ENCODE measurements around the gene ACSL5.
"Not testable (repeated sequence)": the region's sequence is repeated elsewhere in the genome, so short reads cannot be mapped to it uniquely, and the experiment has no call there.

ACSL5 gene

GRCh38 chr10:112374724-112375541, 1.0 kb downstream of the ACSL5 start:
- TF ChIP-seq CTCF (IDR thresholded peaks at IDR 0.05; ENCODE audit: low read depth, low read length) = no peak
- Histone ChIP-seq H3K4me1 (no peaks in the 10 kb centered on the region), H3K4me3 (ENCODE audit: low read depth, low read length) (no peak overlapping the region), H3K36me3 (no peaks in the 10 kb centered on the region), H3K9me3 (no peaks in the 10 kb centered on the region; the same call in 1 of the 2 replicates), H3K27me3 (no peaks in the 10 kb centered on the region)
- no peak for DNase-seq

GRCh38 chr10:112375721-112376395, 1.9 kb downstream of the ACSL5 start:
- Histone ChIP-seq H3K9me3 (no peaks in the 10 kb centered on the region; the same call in 1 of the 2 replicates), H3K36me3 (no peaks in the 10 kb centered on the region), H3K27me3 (no peaks in the 10 kb centered on the region), H3K4me3 (ENCODE audit: low read depth, low read length) (no peak overlapping the region), H3K4me1 (no peaks in the 10 kb centered on the region)
- no peak for TF ChIP-seq CTCF (IDR thresholded peaks at IDR 0.05; ENCODE audit: low read depth, low read length)
- DNase-seq = no peak

GRCh38 chr10:112376396-112376790, 2.5 kb downstream of the ACSL5 start:
- H3K4me3 ChIP-seq (ENCODE audit: low read depth, low read length) = no peak overlapping the region
- no peaks in the 10 kb centered on the region for H3K4me1 ChIP-seq
- DNase-seq = no peak
- H3K27me3 ChIP-seq = no peaks in the 10 kb centered on the region
- H3K9me3 ChIP-seq = no peaks in the 10 kb centered on the region; the same call in 1 of the 2 replicates
- TF ChIP-seq CTCF (IDR thresholded peaks at IDR 0.05; ENCODE audit: low read depth, low read length) = no peak
- H3K36me3 ChIP-seq = no peaks in the 10 kb centered on the region

- H3K9me3 ChIP-seq; H3K4me1 ChIP-seq; H3K4me3 ChIP-seq (ENCODE audit: low read depth, low read length); DNase-seq; H3K27me3 ChIP-seq; H3K36me3 ChIP-seq: not testable (repeated sequence)
These were observed 3.2 kb downstream of the ACSL5 start for GRCh38 chr10:112377116-112377515.

GRCh38 chr10:112379635-112380296, 5.8 kb downstream of the ACSL5 start:
- Histone ChIP-seq H3K4me1 (no peaks in the 10 kb centered on the region), H3K27me3 (no peaks in the 10 kb centered on the region), H3K4me3 (ENCODE audit: low read depth, low read length) (no peak overlapping the region), H3K36me3 (no peaks in the 10 kb centered on the region), H3K9me3 (no peaks in the 10 kb centered on the region)
- DNase-seq = no peak
- TF ChIP-seq CTCF (IDR thresholded peaks at IDR 0.05; ENCODE audit: low read depth, low read length) = no peak

- no peaks in the 10 kb centered on the region for H3K4me1 ChIP-seq
- H3K9me3 ChIP-seq = no peaks in the 10 kb centered on the region
- no peak for DNase-seq
- peaks cover 2% of the 10 kb centered on the region; the same call in 1 of the 2 replicates for H3K27me3 ChIP-seq
- no peak for TF ChIP-seq CTCF (IDR thresholded peaks at IDR 0.05; ENCODE audit: low read depth, low read length)
- no peak overlapping the region for H3K4me3 ChIP-seq (ENCODE audit: low read depth, low read length)
- no peaks in the 10 kb centered on the region for H3K36me3 ChIP-seq
These were observed 8.8 kb downstream of the ACSL5 start for GRCh38 chr10:112382515-112383235.

Data from BE2C (cell line).